KMS-11 (cell line): ENCODE results near the gene NFKBIL1.

Experiments
- H2AFZ ChIP-seq: fragments of 200-600 bp; sonication (generic); 2 replicates; pipeline ENCODE4 v1.6.1; 2016; ENCODE audit warnings: antibody characterized with exemption, mixed run types, low read depth
- H3K27ac ChIP-seq: fragments of 200-600 bp; sonication (generic); 2 replicates; pipeline ENCODE4 v1.6.1; 2016; ENCODE audit warnings: mild to moderate bottlenecking, mixed run types
- H3K27me3 ChIP-seq: fragments of 200-600 bp; sonication (generic); 2 replicates; pipeline ENCODE4 v1.6.1; 2017; ENCODE audit warnings: mild to moderate bottlenecking, low read depth, mixed run types, moderate library complexity; ENCODE audit not compliant: insufficient read depth
- H3K36me3 ChIP-seq: fragments of 200-600 bp; sonication (generic); 2 replicates; pipeline ENCODE4 v1.6.1; 2017; ENCODE audit warnings: mild to moderate bottlenecking, mixed run types; ENCODE audit not compliant: insufficient read depth
- H3K4me1 ChIP-seq: fragments of 200-600 bp; sonication (generic); 2 replicates; pipeline ENCODE4 v1.6.1; 2016; ENCODE audit warnings: mild to moderate bottlenecking, low read depth, mixed run types; ENCODE audit not compliant: poor library complexity, severe bottlenecking
- H3K4me2 ChIP-seq: fragments of 200-600 bp; sonication (generic); 2 replicates; pipeline ENCODE4 v1.7.0; 2016; ENCODE audit warnings: mild to moderate bottlenecking, mixed run types
- H3K4me3 ChIP-seq: fragments of 200-600 bp; sonication (generic); IDR thresholded peaks from 2 replicates; pipeline ENCODE4 v1.6.1; 2017; ENCODE audit warnings: low read depth, low read length, mixed read lengths; ENCODE audit not compliant: insufficient read depth
- H3K79me2 ChIP-seq: fragments of 200-600 bp; sonication (generic); 2 replicates; pipeline ENCODE4 v1.6.1; 2016; ENCODE audit warnings: low read depth, mixed run types; ENCODE audit not compliant: insufficient read depth
- H3K9ac ChIP-seq: fragments of 200-600 bp; sonication (generic); 2 replicates; pipeline ENCODE4 v1.6.1; 2016; ENCODE audit warnings: mild to moderate bottlenecking, mixed run types
- H4K20me1 ChIP-seq: fragments of 200-600 bp; sonication (generic); 2 replicates; pipeline ENCODE4 v1.6.1; 2016; ENCODE audit warnings: mild to moderate bottlenecking, mixed run types; ENCODE audit not compliant: insufficient read depth
- CTCF ChIP-seq: fragments of 200-600 bp; sonication (generic); conservative IDR thresholded peaks from 2 replicates; pipeline ENCODE4 v1.6.1; 2017; ENCODE audit warnings: low read depth, mild to moderate bottlenecking, antibody characterized with exemption, low read length, moderate library complexity, mixed read lengths

The NFKBIL1 gene

GRCh38 chr6:31538805-31539400, 8.5 kb upstream of the NFKBIL1 start:
- Histone ChIP-seq H3K4me3 (no peak overlapping the region), H3K9ac (no peak overlapping the region), H3K36me3 (peaks cover 24% of the 10 kb centered on the region; the same call in 1 of the 2 replicates), H3K4me2 (peak overlapping the region; percentile 99; the same call in 1 of the 2 replicates), H3K27ac (no peak overlapping the region), H3K4me1 (peaks cover 35% of the 10 kb centered on the region), H4K20me1 (peaks cover 33% of the 10 kb centered on the region), H2AFZ (no peak overlapping the region), H3K79me2 (peaks cover 70% of the 10 kb centered on the region), H3K27me3 (no peaks in the 10 kb centered on the region)
- no peak for TF ChIP-seq CTCF

GRCh38 chr6:31540640-31541039, 6.8 kb upstream of the NFKBIL1 start:
- H3K27ac ChIP-seq = no peak overlapping the region; the same call in 1 of the 2 replicates
- H3K4me3 ChIP-seq = no peak overlapping the region
- peaks cover 35% of the 10 kb centered on the region for H3K4me1 ChIP-seq
- H3K4me2 ChIP-seq = peak overlapping the region; percentile 99
- peaks cover 32% of the 10 kb centered on the region for H4K20me1 ChIP-seq
- no peak overlapping the region for H2AFZ ChIP-seq
- peak overlapping the region; percentile 95; the same call in 1 of the 2 replicates for H3K9ac ChIP-seq
- H3K27me3 ChIP-seq = no peaks in the 10 kb centered on the region
- no peak for TF ChIP-seq CTCF
- H3K79me2 ChIP-seq = peaks cover 70% of the 10 kb centered on the region
- peaks cover 24% of the 10 kb centered on the region; the same call in 1 of the 2 replicates for H3K36me3 ChIP-seq

- H3K27ac ChIP-seq = peak overlapping the region; percentile 94
- peaks cover 27% of the 10 kb centered on the region for H4K20me1 ChIP-seq
- peak overlapping the region; percentile 80 for H2AFZ ChIP-seq
- H3K9ac ChIP-seq = peak overlapping the region; percentile 95
- peaks cover 22% of the 10 kb centered on the region; the same call in 1 of the 2 replicates for H3K36me3 ChIP-seq
- no peak overlapping the region for H3K4me3 ChIP-seq
- peak overlapping the region; percentile 99 for H3K4me2 ChIP-seq
- H3K79me2 ChIP-seq = peaks cover 66% of the 10 kb centered on the region
- TF ChIP-seq CTCF = no peak
- H3K4me1 ChIP-seq = peaks cover 35% of the 10 kb centered on the region
- no peaks in the 10 kb centered on the region for H3K27me3 ChIP-seq
Observed at GRCh38 chr6:31541059-31541657, 6.2 kb upstream of the NFKBIL1 start.

- Histone ChIP-seq H3K36me3 (peaks cover 17% of the 10 kb centered on the region; the same call in 1 of the 2 replicates), H3K4me3 (no peak within 1 kb of the TSS), H3K9ac (peak within 1 kb of the TSS; percentile 95), H3K79me2 (peaks cover 59% of the 10 kb centered on the region), H3K4me2 (peak within 1 kb of the TSS; percentile 99), H3K4me1 (peaks cover 35% of the 10 kb centered on the region), H3K27me3 (no peaks in the 10 kb centered on the region), H4K20me1 (peaks cover 24% of the 10 kb centered on the region), H3K27ac (peak within 1 kb of the TSS; percentile 94), H2AFZ (peak within 1 kb of the TSS; percentile 80)
- TF ChIP-seq CTCF = no peak
Observed at GRCh38 chr6:31541658-31542521, 5.5 kb upstream of the NFKBIL1 start, which contains the start of gene DDX39B. Gene DDX39B (minus strand): TSS chr6:31542003. CDS start chr6:31540532, 1,471 bp downstream.
